ENCODE results near the gene ENO2. TPM values are rescaled to one million over a fixed set of nuclear protein-coding genes. Genes with fewer than 3 reads are reported as not detected.
A peak's percentile ranks its signal among the peaks of the same experiment; 100 is the strongest.

Gene ENO2
- total RNA-seq, 1 donor from 2014 or later, result 206 TPM

- H3K27ac Mint-ChIP-seq, result peak overlapping the region; percentile 77
- H3K36me3 Mint-ChIP-seq (ENCODE audit: low read depth), result peaks cover 86% of the 10 kb centered on the region
- H3K9me3 Mint-ChIP-seq, result no peaks in the 10 kb centered on the region
- H3K4me3 Mint-ChIP-seq, result peak overlapping the region; percentile 65
- H3K4me1 Mint-ChIP-seq, result peaks cover 68% of the 10 kb centered on the region
- intact Hi-C loops (cut with micrococcal nuclease), result no loop called here
- no peak for DNase-seq
- H3K27me3 Mint-ChIP-seq, result no peaks in the 10 kb centered on the region
Measured at GRCh38 chr12:6956021-6956727, 41.8 kb downstream of the ENO2 start.

- Mint-ChIP-seq H3K4me1 (peaks cover 76% of the 10 kb centered on the region), H3K36me3 (ENCODE audit: low read depth) (peaks cover 86% of the 10 kb centered on the region), H3K27me3 (no peaks in the 10 kb centered on the region), H3K9me3 (no peaks in the 10 kb centered on the region), H3K4me3 (peak overlapping the region; percentile 90), H3K27ac (peak overlapping the region; percentile 77)
- no peak for DNase-seq
- intact Hi-C loops (cut with micrococcal nuclease), result no loop called here
Measured at GRCh38 chr12:6957151-6957701, 42.8 kb downstream of the ENO2 start.

- DNase-seq, result no peak
- peak overlapping the region; percentile 98 for H3K27ac Mint-ChIP-seq
- H3K27me3 Mint-ChIP-seq, result no peaks in the 10 kb centered on the region
- peaks cover 80% of the 10 kb centered on the region for H3K36me3 Mint-ChIP-seq (ENCODE audit: low read depth)
- H3K4me3 Mint-ChIP-seq, result peak overlapping the region; percentile 90
- intact Hi-C loops (cut with micrococcal nuclease), result no loop called here
- H3K9me3 Mint-ChIP-seq, result no peaks in the 10 kb centered on the region
- H3K4me1 Mint-ChIP-seq, result peaks cover 79% of the 10 kb centered on the region
Measured at GRCh38 chr12:6957741-6958608, 43.6 kb downstream of the ENO2 start.

GRCh38 chr12:6958609-6959057, 44.3 kb downstream of the ENO2 start:
- DNase-seq, result no peak
- H3K4me3 Mint-ChIP-seq, result peak overlapping the region; percentile 90
- H3K27ac Mint-ChIP-seq, result peak overlapping the region; percentile 98
- no peaks in the 10 kb centered on the region for H3K27me3 Mint-ChIP-seq
- H3K36me3 Mint-ChIP-seq (ENCODE audit: low read depth), result peaks cover 74% of the 10 kb centered on the region
- intact Hi-C loops (cut with micrococcal nuclease), result no loop called here
- no peaks in the 10 kb centered on the region for H3K9me3 Mint-ChIP-seq
- H3K4me1 Mint-ChIP-seq, result peaks cover 76% of the 10 kb centered on the region

GRCh38 chr12:6959058-6959804, 44.9 kb downstream of the ENO2 start:
- intact Hi-C loops (cut with micrococcal nuclease), result no loop called here
- Mint-ChIP-seq H3K4me1 (peaks cover 70% of the 10 kb centered on the region), H3K27ac (peak overlapping the region; percentile 98), H3K4me3 (peak overlapping the region; percentile 90), H3K9me3 (no peaks in the 10 kb centered on the region), H3K36me3 (ENCODE audit: low read depth) (peaks cover 70% of the 10 kb centered on the region), H3K27me3 (no peaks in the 10 kb centered on the region)
- DNase-seq, result peak; percentile 92

GRCh38 chr12:6959805-6960592, 45.6 kb downstream of the ENO2 start:
- intact Hi-C loops (cut with micrococcal nuclease), result no loop called here
- H3K27ac Mint-ChIP-seq, result peak overlapping the region; percentile 99
- no peak for DNase-seq
- H3K4me1 Mint-ChIP-seq, result peaks cover 69% of the 10 kb centered on the region
- no peaks in the 10 kb centered on the region for H3K27me3 Mint-ChIP-seq
- H3K36me3 Mint-ChIP-seq (ENCODE audit: low read depth), result peaks cover 68% of the 10 kb centered on the region
- no peaks in the 10 kb centered on the region for H3K9me3 Mint-ChIP-seq
- peak overlapping the region; percentile 90 for H3K4me3 Mint-ChIP-seq

- peak; percentile 80 for DNase-seq
- peak overlapping the region; percentile 90 for H3K4me3 Mint-ChIP-seq
- peaks cover 69% of the 10 kb centered on the region for H3K36me3 Mint-ChIP-seq (ENCODE audit: low read depth)
- peaks cover 71% of the 10 kb centered on the region for H3K4me1 Mint-ChIP-seq
- intact Hi-C loops (cut with micrococcal nuclease), result loop anchor here (1.0 kb wide), 3 partner anchors 7 to 16 kb away; partner anchors contain the start of genes C12orf57, EMG1 and PHB2
- peak overlapping the region; percentile 99 for H3K27ac Mint-ChIP-seq
- H3K27me3 Mint-ChIP-seq, result no peaks in the 10 kb centered on the region
- H3K9me3 Mint-ChIP-seq, result no peaks in the 10 kb centered on the region
Measured at GRCh38 chr12:6960593-6961277, 46.4 kb downstream of the ENO2 start.

- Mint-ChIP-seq H3K9me3 (no peaks in the 10 kb centered on the region), H3K27ac (peak overlapping the region; percentile 99), H3K4me1 (peaks cover 69% of the 10 kb centered on the region), H3K36me3 (ENCODE audit: low read depth) (peaks cover 69% of the 10 kb centered on the region), H3K27me3 (no peaks in the 10 kb centered on the region), H3K4me3 (peak overlapping the region; percentile 90)
- DNase-seq, result peak; percentile 94
- intact Hi-C loops (cut with micrococcal nuclease), result loop anchor here (1.0 kb wide), 3 partner anchors 8 to 17 kb away; partner anchors contain the start of genes C12orf57, EMG1 and PHB2
Measured at GRCh38 chr12:6961278-6961694, 46.9 kb downstream of the ENO2 start.

- H3K27me3 Mint-ChIP-seq, result no peaks in the 10 kb centered on the region
- peak overlapping the region; percentile 90 for H3K4me3 Mint-ChIP-seq
- no peaks in the 10 kb centered on the region for H3K9me3 Mint-ChIP-seq
- H3K36me3 Mint-ChIP-seq (ENCODE audit: low read depth), result peaks cover 68% of the 10 kb centered on the region
- intact Hi-C loops (cut with micrococcal nuclease), result loop anchor here (1.0 kb wide), 3 partner anchors 8 to 17 kb away; partner anchors contain the start of genes C12orf57, EMG1 and PHB2
- H3K4me1 Mint-ChIP-seq, result peaks cover 67% of the 10 kb centered on the region
- H3K27ac Mint-ChIP-seq, result peak overlapping the region; percentile 99
- DNase-seq, result no peak
Measured at GRCh38 chr12:6961695-6962284, 47.4 kb downstream of the ENO2 start.

GRCh38 chr12:6962285-6963015, 48.1 kb downstream of the ENO2 start:
- Mint-ChIP-seq H3K27me3 (no peaks in the 10 kb centered on the region), H3K27ac (peak overlapping the region; percentile 99), H3K9me3 (no peaks in the 10 kb centered on the region), H3K4me1 (peaks cover 62% of the 10 kb centered on the region), H3K4me3 (peak overlapping the region; percentile 90), H3K36me3 (ENCODE audit: low read depth) (peaks cover 66% of the 10 kb centered on the region)
- intact Hi-C loops (cut with micrococcal nuclease), result no loop called here
- DNase-seq, result no peak

GRCh38 chr12:6963016-6963731, 48.8 kb downstream of the ENO2 start:
- Mint-ChIP-seq H3K4me1 (peaks cover 55% of the 10 kb centered on the region), H3K4me3 (no peak overlapping the region), H3K9me3 (no peaks in the 10 kb centered on the region), H3K27ac (peak overlapping the region; percentile 99), H3K27me3 (no peaks in the 10 kb centered on the region), H3K36me3 (ENCODE audit: low read depth) (peaks cover 68% of the 10 kb centered on the region)
- peak; percentile 58 for DNase-seq
- intact Hi-C loops (cut with micrococcal nuclease), result no loop called here

Measured in activated CD4-positive, alpha-beta T cell treated with anti-CD3 and anti-CD28 coated beads, Interleukin-2, amount 10 ng/mL, durations not matched to agents 24 days and 14 days (primary cell).